ENCODE measurements around the gene TTC36. TPM values are rescaled to one million over a fixed set of nuclear protein-coding genes. Genes with fewer than 3 reads are reported as not detected.

Gene TTC36
- total and polyA plus RNA-seq, 2 donors (not counting 1 experiment from before 2014, with no cell fraction given) = 0.19 to 0.79 TPM

GRCh38 chr11:118524757-118525470, 2.4 kb upstream of the TTC36 start:
- H3K36me3 ChIP-seq (replicated peaks in 1 of 2; ENCODE audit: control extremely low read depth in 1 of 2, control insufficient read depth in 1 of 2, extremely low read depth in 1 of 2, insufficient read depth in 2 of 2, low read length in 1 of 2) = peaks cover 4 to 40% of the 10 kb centered on the region in 2 experiments
- peaks cover 4 to 7% of the 10 kb centered on the region in 2 donors for H3K4me1 ChIP-seq (ENCODE audit: control insufficient read depth in 2 of 2, insufficient read depth in 2 of 2, low read length in 2 of 2)
- ChIA-PET CTCF (interaction anchor here (0.6 kb wide), 2 partner anchors 26 to 481 kb away, joined by 3 to 6 read pairs; no protein-coding TSS in a partner anchor), POLR2A (no interaction called here)
- WGBS (ENCODE audit: insufficient coverage) = 86% methylated on average over 4 of the region's 6 CpGs
- H3K4me2 ChIP-seq (replicated peaks; ENCODE audit: low read depth, low read length, poor library complexity, severe bottlenecking) = no peak overlapping the region
- H3K9ac ChIP-seq (ENCODE audit: low read length) = no peak overlapping the region
- intact Hi-C loops (cut with micrococcal nuclease) = no loop called here
- no peak overlapping the region for H3K27ac ChIP-seq (ENCODE audit: low read length in 2 of 2)
- H3K9me3 Mint-ChIP-seq (ENCODE audit: insufficient read depth) = no peaks in the 10 kb centered on the region
- no peak overlapping the region for H2AFZ ChIP-seq (ENCODE audit: insufficient read depth, low read depth, low read length, poor library complexity, severe bottlenecking)
- no peaks in the 10 kb centered on the region for H3K79me2 ChIP-seq (ENCODE audit: control insufficient read depth, insufficient read depth, low read length)
- no peak for DNase-seq
- peak overlapping the region; percentile 61 for H3K27ac Mint-ChIP-seq
- no peak for ATAC-seq (ENCODE audit: low read depth)
- no peak overlapping the region for H3K4me3 ChIP-seq (ENCODE audit: control extremely low read depth in 1 of 5, extremely low read depth in 1 of 5, insufficient read depth in 1 of 5, low read depth in 2 of 5, low read length in 4 of 5)
- no peaks in the 10 kb centered on the region for H3K27me3 Mint-ChIP-seq
- TF ChIP-seq, protein P1, sequence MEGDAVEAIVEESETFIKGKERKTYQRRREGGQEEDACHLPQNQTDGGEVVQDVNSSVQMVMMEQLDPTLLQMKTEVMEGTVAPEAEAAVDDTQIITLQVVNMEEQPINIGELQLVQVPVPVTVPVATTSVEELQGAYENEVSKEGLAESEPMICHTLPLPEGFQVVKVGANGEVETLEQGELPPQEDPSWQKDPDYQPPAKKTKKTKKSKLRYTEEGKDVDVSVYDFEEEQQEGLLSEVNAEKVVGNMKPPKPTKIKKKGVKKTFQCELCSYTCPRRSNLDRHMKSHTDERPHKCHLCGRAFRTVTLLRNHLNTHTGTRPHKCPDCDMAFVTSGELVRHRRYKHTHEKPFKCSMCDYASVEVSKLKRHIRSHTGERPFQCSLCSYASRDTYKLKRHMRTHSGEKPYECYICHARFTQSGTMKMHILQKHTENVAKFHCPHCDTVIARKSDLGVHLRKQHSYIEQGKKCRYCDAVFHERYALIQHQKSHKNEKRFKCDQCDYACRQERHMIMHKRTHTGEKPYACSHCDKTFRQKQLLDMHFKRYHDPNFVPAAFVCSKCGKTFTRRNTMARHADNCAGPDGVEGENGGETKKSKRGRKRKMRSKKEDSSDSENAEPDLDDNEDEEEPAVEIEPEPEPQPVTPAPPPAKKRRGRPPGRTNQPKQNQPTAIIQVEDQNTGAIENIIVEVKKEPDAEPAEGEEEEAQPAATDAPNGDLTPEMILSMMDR (IDR thresholded peaks at IDR 0.05) = no peak
- no peak for TF ChIP-seq EZH2 (IDR thresholded peaks at IDR 0.05; ENCODE audit: borderline replicate concordance, insufficient read depth, low read depth, low read length, poor library complexity, severe bottlenecking)
- no peaks in the 10 kb centered on the region for H3K9me3 ChIP-seq (ENCODE audit: control extremely low read depth in 1 of 3, control insufficient read depth in 2 of 3, insufficient read depth in 1 of 3, low read length in 2 of 3)
- peaks cover 22% of the 10 kb centered on the region for H3K4me1 Mint-ChIP-seq
- no peak overlapping the region for H3K4me3 Mint-ChIP-seq
- H3K27me3 ChIP-seq (replicated peaks in 1 of 4; ENCODE audit: control extremely low read depth in 1 of 4, control insufficient read depth in 3 of 4, insufficient read depth in 4 of 4, low read length in 3 of 4) = no peaks in the 10 kb centered on the region
- no peaks in the 10 kb centered on the region for H4K20me1 ChIP-seq (ENCODE audit: control insufficient read depth, insufficient read depth, low read length, poor library complexity, severe bottlenecking)

- Mint-ChIP-seq H3K4me1 (peaks cover 28% of the 10 kb centered on the region), H3K9me3 (ENCODE audit: insufficient read depth) (no peaks in the 10 kb centered on the region), H3K27ac (no peak overlapping the region), H3K4me3 (no peak overlapping the region), H3K27me3 (no peaks in the 10 kb centered on the region)
- ChIA-PET POLR2A (no interaction called here), CTCF (interaction anchor here (0.6 kb wide), 1 partner anchor 312 kb away, joined by 3 read pairs; no protein-coding TSS in a partner anchor)
- Histone ChIP-seq H3K9ac (ENCODE audit: low read length) (no peak overlapping the region), H3K27me3 (replicated peaks in 1 of 4; ENCODE audit: control extremely low read depth in 1 of 4, control insufficient read depth in 3 of 4, insufficient read depth in 4 of 4, low read length in 3 of 4) (no peaks in the 10 kb centered on the region), H3K36me3 (replicated peaks in 1 of 2; ENCODE audit: control extremely low read depth in 1 of 2, control insufficient read depth in 1 of 2, extremely low read depth in 1 of 2, insufficient read depth in 2 of 2, low read length in 1 of 2) (peaks cover 3 to 24% of the 10 kb centered on the region in 2 experiments), H3K4me1 (ENCODE audit: control insufficient read depth in 2 of 2, insufficient read depth in 2 of 2, low read length in 2 of 2) (peaks cover 12 to 18% of the 10 kb centered on the region in 2 donors), H4K20me1 (ENCODE audit: control insufficient read depth, insufficient read depth, low read length, poor library complexity, severe bottlenecking) (no peaks in the 10 kb centered on the region), H3K9me3 (ENCODE audit: control extremely low read depth in 1 of 3, control insufficient read depth in 2 of 3, insufficient read depth in 1 of 3, low read length in 2 of 3) (no peaks in the 10 kb centered on the region), H3K4me3 (ENCODE audit: control extremely low read depth in 1 of 5, extremely low read depth in 1 of 5, insufficient read depth in 1 of 5, low read depth in 2 of 5, low read length in 4 of 5) (no peak overlapping the region), H3K79me2 (ENCODE audit: control insufficient read depth, insufficient read depth, low read length) (no peaks in the 10 kb centered on the region), H3K27ac (ENCODE audit: low read length in 2 of 2) (no peak overlapping the region), H3K4me2 (replicated peaks; ENCODE audit: low read depth, low read length, poor library complexity, severe bottlenecking) (no peak overlapping the region), H2AFZ (ENCODE audit: insufficient read depth, low read depth, low read length, poor library complexity, severe bottlenecking) (no peak overlapping the region)
- WGBS (ENCODE audit: insufficient coverage) = no CpG with 5 or more reads among the region's 2 CpGs
- ATAC-seq (ENCODE audit: low read depth) (no peak), DNase-seq (no peak)
- intact Hi-C loops (cut with micrococcal nuclease) = no loop called here
- no peak for TF ChIP-seq EZH2 (IDR thresholded peaks at IDR 0.05; ENCODE audit: borderline replicate concordance, insufficient read depth, low read depth, low read length, poor library complexity, severe bottlenecking)
- TF ChIP-seq, protein P1 (IDR thresholded peaks at IDR 0.05) = no peak
Observed at GRCh38 chr11:118526688-118527087, 586 bp upstream of the TTC36 start.
